ENCODE data around the gene IARS2. TPM values are rescaled to one million over a fixed set of nuclear protein-coding genes. Genes with fewer than 3 reads are reported as not detected.

Gene IARS2
- total RNA-seq, 1 experiment from 2014 or later = 73.9 TPM

DNA sequence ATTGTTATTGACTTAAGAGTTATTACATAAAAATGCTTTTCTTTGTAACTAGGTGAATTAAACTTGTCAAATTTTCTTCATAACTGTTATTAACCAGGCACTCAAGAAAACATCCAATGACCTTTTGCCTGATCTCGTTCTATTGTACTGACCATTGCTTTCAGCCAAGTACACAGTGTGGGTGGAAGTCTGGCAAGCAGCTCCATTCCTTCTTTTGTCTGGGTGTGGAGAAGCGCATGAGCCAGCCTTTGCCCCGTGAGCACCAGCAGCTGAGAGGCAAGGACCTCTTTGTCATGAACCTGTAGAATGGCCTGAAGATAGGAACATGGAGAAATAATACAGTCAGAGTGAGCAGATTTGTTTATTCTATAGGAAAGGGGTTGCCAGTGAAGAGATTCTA lies 57.5 kb downstream of the IARS2 start:
- ATAC-seq (no peak), DNase-seq (ENCODE audit: low spot score) (no peak)
- ChIA-PET POLR2A (interaction anchor here (0.6 kb wide), 1 partner anchor 31 kb away, joined by 4 read pairs; no protein-coding TSS in a partner anchor), CTCF (no interaction called here)
- H3K9me3 Mint-ChIP-seq = no peaks in the 10 kb centered on the region
- H3K4me1 Mint-ChIP-seq = no peaks in the 10 kb centered on the region
- H3K27ac Mint-ChIP-seq = no peak overlapping the region
- H3K27me3 Mint-ChIP-seq (ENCODE audit: low read depth) = no peaks in the 10 kb centered on the region
- peaks cover 36% of the 10 kb centered on the region for H3K36me3 Mint-ChIP-seq
- TF ChIP-seq RORB (CRISPR knock-in tag; IDR thresholded peaks at IDR 0.05) = no peak
- TF ChIP-seq TEAD1 (CRISPR knock-in tag; IDR thresholded peaks at IDR 0.05) = no peak
- TF ChIP-seq, protein P1, sequence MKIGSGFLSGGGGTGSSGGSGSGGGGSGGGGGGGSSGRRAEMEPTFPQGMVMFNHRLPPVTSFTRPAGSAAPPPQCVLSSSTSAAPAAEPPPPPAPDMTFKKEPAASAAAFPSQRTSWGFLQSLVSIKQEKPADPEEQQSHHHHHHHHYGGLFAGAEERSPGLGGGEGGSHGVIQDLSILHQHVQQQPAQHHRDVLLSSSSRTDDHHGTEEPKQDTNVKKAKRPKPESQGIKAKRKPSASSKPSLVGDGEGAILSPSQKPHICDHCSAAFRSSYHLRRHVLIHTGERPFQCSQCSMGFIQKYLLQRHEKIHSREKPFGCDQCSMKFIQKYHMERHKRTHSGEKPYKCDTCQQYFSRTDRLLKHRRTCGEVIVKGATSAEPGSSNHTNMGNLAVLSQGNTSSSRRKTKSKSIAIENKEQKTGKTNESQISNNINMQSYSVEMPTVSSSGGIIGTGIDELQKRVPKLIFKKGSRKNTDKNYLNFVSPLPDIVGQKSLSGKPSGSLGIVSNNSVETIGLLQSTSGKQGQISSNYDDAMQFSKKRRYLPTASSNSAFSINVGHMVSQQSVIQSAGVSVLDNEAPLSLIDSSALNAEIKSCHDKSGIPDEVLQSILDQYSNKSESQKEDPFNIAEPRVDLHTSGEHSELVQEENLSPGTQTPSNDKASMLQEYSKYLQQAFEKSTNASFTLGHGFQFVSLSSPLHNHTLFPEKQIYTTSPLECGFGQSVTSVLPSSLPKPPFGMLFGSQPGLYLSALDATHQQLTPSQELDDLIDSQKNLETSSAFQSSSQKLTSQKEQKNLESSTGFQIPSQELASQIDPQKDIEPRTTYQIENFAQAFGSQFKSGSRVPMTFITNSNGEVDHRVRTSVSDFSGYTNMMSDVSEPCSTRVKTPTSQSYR (CRISPR knock-in tag; IDR thresholded peaks at IDR 0.05) = no peak
- no peak for TF ChIP-seq ELF4 (CRISPR knock-in tag; IDR thresholded peaks at IDR 0.05; ENCODE audit: low read depth)
- no peak for TF ChIP-seq ZNF423 (CRISPR knock-in tag; IDR thresholded peaks at IDR 0.05)
- TF ChIP-seq TCF7 (CRISPR knock-in tag; IDR thresholded peaks at IDR 0.05; ENCODE audit: low read depth) = no peak
- TF ChIP-seq, protein P2, sequence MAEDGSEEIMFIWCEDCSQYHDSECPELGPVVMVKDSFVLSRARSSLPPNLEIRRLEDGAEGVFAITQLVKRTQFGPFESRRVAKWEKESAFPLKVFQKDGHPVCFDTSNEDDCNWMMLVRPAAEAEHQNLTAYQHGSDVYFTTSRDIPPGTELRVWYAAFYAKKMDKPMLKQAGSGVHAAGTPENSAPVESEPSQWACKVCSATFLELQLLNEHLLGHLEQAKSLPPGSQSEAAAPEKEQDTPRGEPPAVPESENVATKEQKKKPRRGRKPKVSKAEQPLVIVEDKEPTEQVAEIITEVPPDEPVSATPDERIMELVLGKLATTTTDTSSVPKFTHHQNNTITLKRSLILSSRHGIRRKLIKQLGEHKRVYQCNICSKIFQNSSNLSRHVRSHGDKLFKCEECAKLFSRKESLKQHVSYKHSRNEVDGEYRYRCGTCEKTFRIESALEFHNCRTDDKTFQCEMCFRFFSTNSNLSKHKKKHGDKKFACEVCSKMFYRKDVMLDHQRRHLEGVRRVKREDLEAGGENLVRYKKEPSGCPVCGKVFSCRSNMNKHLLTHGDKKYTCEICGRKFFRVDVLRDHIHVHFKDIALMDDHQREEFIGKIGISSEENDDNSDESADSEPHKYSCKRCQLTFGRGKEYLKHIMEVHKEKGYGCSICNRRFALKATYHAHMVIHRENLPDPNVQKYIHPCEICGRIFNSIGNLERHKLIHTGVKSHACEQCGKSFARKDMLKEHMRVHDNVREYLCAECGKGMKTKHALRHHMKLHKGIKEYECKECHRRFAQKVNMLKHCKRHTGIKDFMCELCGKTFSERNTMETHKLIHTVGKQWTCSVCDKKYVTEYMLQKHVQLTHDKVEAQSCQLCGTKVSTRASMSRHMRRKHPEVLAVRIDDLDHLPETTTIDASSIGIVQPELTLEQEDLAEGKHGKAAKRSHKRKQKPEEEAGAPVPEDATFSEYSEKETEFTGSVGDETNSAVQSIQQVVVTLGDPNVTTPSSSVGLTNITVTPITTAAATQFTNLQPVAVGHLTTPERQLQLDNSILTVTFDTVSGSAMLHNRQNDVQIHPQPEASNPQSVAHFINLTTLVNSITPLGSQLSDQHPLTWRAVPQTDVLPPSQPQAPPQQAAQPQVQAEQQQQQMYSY (CRISPR knock-in tag; IDR thresholded peaks at IDR 0.05) = no peak
- TF ChIP-seq ATF1 (CRISPR knock-in tag; IDR thresholded peaks at IDR 0.05) = no peak
- no peak for TF ChIP-seq NFATC4 (CRISPR knock-in tag; IDR thresholded peaks at IDR 0.05)
- TF ChIP-seq SOX15 (CRISPR knock-in tag; IDR thresholded peaks at IDR 0.05) = no peak
- TF ChIP-seq, protein P3, sequence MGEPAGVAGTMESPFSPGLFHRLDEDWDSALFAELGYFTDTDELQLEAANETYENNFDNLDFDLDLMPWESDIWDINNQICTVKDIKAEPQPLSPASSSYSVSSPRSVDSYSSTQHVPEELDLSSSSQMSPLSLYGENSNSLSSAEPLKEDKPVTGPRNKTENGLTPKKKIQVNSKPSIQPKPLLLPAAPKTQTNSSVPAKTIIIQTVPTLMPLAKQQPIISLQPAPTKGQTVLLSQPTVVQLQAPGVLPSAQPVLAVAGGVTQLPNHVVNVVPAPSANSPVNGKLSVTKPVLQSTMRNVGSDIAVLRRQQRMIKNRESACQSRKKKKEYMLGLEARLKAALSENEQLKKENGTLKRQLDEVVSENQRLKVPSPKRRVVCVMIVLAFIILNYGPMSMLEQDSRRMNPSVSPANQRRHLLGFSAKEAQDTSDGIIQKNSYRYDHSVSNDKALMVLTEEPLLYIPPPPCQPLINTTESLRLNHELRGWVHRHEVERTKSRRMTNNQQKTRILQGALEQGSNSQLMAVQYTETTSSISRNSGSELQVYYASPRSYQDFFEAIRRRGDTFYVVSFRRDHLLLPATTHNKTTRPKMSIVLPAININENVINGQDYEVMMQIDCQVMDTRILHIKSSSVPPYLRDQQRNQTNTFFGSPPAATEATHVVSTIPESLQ (CRISPR knock-in tag; IDR thresholded peaks at IDR 0.05) = no peak
- TF ChIP-seq SMAD3 (CRISPR knock-in tag; IDR thresholded peaks at IDR 0.05; ENCODE audit: borderline replicate concordance) = no peak
- TF ChIP-seq NFYB (CRISPR knock-in tag; conservative IDR thresholded peaks at IDR 0.05; ENCODE audit: low read depth) = no peak
- TF ChIP-seq, protein P4, sequence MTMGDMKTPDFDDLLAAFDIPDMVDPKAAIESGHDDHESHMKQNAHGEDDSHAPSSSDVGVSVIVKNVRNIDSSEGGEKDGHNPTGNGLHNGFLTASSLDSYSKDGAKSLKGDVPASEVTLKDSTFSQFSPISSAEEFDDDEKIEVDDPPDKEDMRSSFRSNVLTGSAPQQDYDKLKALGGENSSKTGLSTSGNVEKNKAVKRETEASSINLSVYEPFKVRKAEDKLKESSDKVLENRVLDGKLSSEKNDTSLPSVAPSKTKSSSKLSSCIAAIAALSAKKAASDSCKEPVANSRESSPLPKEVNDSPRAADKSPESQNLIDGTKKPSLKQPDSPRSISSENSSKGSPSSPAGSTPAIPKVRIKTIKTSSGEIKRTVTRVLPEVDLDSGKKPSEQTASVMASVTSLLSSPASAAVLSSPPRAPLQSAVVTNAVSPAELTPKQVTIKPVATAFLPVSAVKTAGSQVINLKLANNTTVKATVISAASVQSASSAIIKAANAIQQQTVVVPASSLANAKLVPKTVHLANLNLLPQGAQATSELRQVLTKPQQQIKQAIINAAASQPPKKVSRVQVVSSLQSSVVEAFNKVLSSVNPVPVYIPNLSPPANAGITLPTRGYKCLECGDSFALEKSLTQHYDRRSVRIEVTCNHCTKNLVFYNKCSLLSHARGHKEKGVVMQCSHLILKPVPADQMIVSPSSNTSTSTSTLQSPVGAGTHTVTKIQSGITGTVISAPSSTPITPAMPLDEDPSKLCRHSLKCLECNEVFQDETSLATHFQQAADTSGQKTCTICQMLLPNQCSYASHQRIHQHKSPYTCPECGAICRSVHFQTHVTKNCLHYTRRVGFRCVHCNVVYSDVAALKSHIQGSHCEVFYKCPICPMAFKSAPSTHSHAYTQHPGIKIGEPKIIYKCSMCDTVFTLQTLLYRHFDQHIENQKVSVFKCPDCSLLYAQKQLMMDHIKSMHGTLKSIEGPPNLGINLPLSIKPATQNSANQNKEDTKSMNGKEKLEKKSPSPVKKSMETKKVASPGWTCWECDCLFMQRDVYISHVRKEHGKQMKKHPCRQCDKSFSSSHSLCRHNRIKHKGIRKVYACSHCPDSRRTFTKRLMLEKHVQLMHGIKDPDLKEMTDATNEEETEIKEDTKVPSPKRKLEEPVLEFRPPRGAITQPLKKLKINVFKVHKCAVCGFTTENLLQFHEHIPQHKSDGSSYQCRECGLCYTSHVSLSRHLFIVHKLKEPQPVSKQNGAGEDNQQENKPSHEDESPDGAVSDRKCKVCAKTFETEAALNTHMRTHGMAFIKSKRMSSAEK (CRISPR knock-in tag; IDR thresholded peaks at IDR 0.05; ENCODE audit: borderline replicate concordance) = no peak
- H3K4me3 Mint-ChIP-seq = no peak overlapping the region

Measured in WTC11 (cell line).